Anterior cingulate cortex (tissue), 58 donors: ENCODE results near the gene UBIAD1.

Source experiments
- DNase-seq, 58 donors: peaks; one replicate each; lab custom pipeline; 2025; lab: John Stamatoyannopoulos, UW

UBIAD1 gene

DNA sequence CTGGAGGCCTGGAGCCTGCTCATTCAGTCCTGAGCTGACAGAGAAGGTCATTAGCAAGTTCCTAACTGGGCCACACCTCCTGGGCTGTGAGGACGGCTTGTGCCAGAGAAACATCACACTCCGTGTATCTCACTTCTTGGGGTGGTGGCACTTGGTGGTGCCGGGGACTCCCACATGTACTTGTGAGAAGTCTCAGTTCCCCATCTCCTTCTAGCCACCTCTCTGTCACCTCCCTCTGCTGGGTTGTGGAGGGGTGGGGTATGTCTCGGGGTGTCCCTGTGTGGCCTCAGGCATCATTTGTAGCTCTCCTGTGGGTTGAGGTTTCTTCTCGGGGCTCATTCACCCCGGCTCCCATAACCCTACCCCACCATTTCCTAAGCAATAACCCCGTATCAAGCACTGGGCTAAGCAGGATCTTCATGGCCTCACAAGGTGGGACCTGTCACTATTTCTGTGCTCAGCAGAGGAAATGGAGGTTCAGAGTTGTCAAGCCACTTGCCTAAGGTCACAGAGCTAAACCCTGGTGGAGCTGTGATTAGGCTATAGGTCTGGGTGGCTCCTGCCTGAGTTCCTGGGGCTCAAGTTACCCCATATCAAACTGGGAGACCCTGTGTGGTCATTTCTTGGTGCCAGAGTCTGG, 62.5 kb downstream of the UBIAD1 start:
- no peak for DNase-seq

DNA sequence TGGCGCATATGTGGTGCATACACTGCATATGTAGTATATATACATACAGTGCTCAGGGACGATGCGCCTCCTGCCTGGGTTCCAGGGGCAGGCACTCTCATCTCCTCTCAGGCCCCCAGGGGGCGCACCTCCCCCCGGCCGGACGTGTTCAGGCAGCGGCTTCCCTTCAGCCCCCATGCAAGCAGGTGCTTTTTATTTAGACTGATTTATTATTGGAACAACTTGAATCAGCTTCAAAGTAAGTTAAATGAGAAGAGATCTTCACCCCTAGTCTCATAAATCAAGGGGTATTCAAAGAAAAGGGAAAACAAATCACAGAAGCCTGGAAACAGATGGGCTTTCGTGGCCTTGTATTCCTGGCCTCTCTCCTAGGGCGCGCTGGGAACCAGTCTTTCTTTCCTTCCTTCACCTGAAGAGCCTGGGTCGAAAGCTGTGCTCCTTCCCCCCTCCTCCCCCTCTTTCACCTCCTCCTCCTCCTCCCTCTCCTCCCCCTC, 64.6 kb downstream of the UBIAD1 start:
- peak in 7 of 58 donors; percentile 2 to 52 (median 11) for DNase-seq
